ENCODE measurements around the gene RAPGEF5. TPM values are rescaled to one million over a fixed set of nuclear protein-coding genes. Genes with fewer than 3 reads are reported as not detected.
A peak's percentile ranks its signal among the peaks of the same experiment; 100 is the strongest.

Gene RAPGEF5
- total and polyA plus RNA-seq, 12 donors = 5.1 to 87.0 (median 26.0) TPM

DNA sequence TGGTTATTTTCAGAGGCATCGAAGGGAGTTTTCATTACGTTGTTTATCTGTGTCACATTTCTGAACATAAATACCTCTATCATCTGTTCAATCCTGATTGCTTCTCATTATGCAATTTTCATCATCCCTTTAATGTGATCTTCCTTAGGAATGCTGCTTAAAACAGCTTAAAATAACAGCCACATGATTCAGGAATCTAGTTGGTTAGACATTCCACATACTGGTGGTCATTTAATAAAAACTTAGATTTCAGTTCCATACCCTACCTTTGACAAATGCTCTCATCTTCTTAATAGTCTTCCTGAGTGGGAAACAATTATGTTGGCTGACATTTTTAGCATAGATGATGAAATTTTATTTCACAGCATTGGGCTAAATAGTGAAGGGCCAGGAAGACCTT is 219.9 kb downstream of the RAPGEF5 start:
- peaks cover 0 to 18% of the 10 kb centered on the region in 2 donors for H3K36me3 ChIP-seq (replicated peaks in 1 of 2)
- no peaks in the 10 kb centered on the region for H3K9me3 ChIP-seq (replicated peaks in 1 of 3)
- TF ChIP-seq POLR2A (IDR thresholded peaks at IDR 0.05) = no peak
- TF ChIP-seq, protein P1, sequence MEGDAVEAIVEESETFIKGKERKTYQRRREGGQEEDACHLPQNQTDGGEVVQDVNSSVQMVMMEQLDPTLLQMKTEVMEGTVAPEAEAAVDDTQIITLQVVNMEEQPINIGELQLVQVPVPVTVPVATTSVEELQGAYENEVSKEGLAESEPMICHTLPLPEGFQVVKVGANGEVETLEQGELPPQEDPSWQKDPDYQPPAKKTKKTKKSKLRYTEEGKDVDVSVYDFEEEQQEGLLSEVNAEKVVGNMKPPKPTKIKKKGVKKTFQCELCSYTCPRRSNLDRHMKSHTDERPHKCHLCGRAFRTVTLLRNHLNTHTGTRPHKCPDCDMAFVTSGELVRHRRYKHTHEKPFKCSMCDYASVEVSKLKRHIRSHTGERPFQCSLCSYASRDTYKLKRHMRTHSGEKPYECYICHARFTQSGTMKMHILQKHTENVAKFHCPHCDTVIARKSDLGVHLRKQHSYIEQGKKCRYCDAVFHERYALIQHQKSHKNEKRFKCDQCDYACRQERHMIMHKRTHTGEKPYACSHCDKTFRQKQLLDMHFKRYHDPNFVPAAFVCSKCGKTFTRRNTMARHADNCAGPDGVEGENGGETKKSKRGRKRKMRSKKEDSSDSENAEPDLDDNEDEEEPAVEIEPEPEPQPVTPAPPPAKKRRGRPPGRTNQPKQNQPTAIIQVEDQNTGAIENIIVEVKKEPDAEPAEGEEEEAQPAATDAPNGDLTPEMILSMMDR (IDR thresholded peaks at IDR 0.05) = no peak
- no peak overlapping the region for H3K27ac ChIP-seq
- H3K4me3 ChIP-seq = no peak overlapping the region
- no peaks in the 10 kb centered on the region for H3K27me3 ChIP-seq
- intact Hi-C loops (cut with DNase I) = no loop called here
- no peak for DNase-seq
- WGBS, 4 donors = 67 to 83% (median 76%) methylated on average over 2 of the region's 2 CpGs
- H3K4me1 ChIP-seq (replicated peaks in 1 of 2) = no peaks in the 10 kb centered on the region

DNA sequence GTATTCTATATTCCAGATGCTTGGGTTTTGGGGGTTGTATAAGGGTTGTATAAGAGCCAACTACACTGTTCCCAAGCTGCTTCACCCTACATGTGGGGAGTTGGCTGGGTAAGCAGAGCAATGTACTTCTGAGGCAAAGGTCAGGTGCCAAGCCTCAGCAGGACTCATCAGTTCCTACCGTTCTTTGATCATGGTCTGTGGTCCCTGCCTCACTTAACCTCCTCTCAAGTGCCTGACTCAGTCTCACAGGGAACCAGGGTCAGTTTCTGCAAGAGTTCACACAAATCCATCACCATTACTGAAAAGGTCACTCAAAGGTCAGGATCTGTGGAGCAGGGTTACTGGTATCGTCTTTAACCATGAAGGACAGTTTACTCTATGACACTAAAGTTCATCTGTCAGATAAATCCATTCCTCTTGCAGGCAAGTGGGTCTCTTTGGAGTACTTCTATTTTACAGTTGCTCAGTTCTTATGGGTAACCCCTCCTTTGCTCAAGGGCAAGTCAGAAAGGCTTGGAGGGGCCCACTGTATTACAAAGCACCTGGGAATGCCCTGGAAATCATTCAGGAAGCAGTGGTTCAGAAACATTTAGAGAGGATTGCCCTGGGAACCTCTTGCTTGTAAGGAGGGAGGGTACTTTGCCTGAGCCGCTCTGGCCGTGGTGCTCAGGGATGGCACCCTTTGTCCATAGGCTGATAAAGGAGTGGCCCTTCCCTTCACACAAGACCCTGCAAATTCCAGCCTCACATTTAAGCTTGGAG is 227.0 kb downstream of the RAPGEF5 start:
- no peak for TF ChIP-seq POLR2A (IDR thresholded peaks at IDR 0.05)
- TF ChIP-seq, protein P1 (IDR thresholded peaks at IDR 0.05) = no peak
- intact Hi-C loops (cut with DNase I) = no loop called here
- peak in 1 of 7 donors; percentile 21 for DNase-seq
- Histone ChIP-seq H3K9me3 (replicated peaks in 1 of 3) (no peaks in the 10 kb centered on the region), H3K4me1 (replicated peaks in 1 of 2) (peaks cover 0 to 3% of the 10 kb centered on the region in 2 donors), H3K27ac (no peak overlapping the region), H3K27me3 (no peaks in the 10 kb centered on the region), H3K36me3 (replicated peaks in 1 of 2) (peaks cover 0 to 4% of the 10 kb centered on the region in 2 donors), H3K4me3 (no peak overlapping the region)
- WGBS, 4 donors = 70 to 78% (median 75%) methylated on average over 4 of the region's 4 CpGs

DNA sequence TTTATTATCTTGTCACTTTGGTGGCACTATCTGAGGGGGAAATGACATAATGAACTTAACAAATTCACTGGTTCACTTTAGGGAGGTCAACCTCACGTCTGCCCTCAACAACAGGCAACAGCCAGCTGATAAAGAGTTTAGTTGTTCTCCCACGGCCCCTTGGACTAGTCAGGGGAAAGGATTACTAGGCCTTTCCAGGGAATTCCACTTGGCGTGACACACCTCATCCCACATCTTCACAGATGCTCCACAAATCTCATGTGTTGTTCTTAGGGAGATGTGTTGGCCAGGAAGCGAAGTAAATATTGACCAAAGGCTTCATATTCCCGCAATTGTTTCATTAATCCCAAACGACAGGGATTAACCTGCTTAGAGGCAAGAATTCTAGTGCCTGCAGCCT is 227.8 kb downstream of the RAPGEF5 start:
- H3K9me3 ChIP-seq (replicated peaks in 1 of 3) = no peaks in the 10 kb centered on the region
- DNase-seq = no peak
- intact Hi-C loops (cut with DNase I) = no loop called here
- no peaks in the 10 kb centered on the region for H3K36me3 ChIP-seq (replicated peaks in 1 of 2)
- no peak overlapping the region for H3K27ac ChIP-seq
- no peak overlapping the region for H3K4me3 ChIP-seq
- peaks cover 0 to 3% of the 10 kb centered on the region in 2 donors for H3K4me1 ChIP-seq (replicated peaks in 1 of 2)
- WGBS, 4 donors = 55 to 65% (median 63%) methylated on average over 6 of the region's 6 CpGs
- H3K27me3 ChIP-seq = no peaks in the 10 kb centered on the region
- TF ChIP-seq POLR2A (IDR thresholded peaks at IDR 0.05) = no peak
- TF ChIP-seq, protein P1 (IDR thresholded peaks at IDR 0.05) = no peak

DNA sequence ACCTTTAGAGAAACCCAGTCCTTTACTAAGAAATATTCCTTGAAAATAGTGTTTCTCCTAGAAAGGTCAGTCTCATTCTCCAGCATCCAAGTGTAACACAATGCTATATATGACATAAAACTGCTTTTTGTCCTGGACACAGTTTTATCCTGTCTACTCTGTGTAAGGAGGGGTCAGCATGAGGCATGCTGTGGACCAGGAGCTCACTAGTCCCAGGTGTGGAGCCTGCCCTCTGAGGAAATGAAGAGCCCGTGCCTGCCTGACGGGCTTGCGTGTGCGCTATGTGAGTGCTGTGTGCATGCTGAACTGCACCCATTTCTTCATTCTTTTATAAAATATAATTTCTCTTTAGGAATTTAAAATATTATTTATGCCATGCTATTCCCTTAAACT is 228.4 kb downstream of the RAPGEF5 start:
- no peak overlapping the region for H3K4me3 ChIP-seq
- no peaks in the 10 kb centered on the region for H3K36me3 ChIP-seq (replicated peaks in 1 of 2)
- intact Hi-C loops (cut with DNase I) = no loop called here
- DNase-seq = no peak
- H3K27ac ChIP-seq = no peak overlapping the region
- TF ChIP-seq, protein P1 (IDR thresholded peaks at IDR 0.05) = no peak
- no peaks in the 10 kb centered on the region for H3K27me3 ChIP-seq
- peaks cover 0 to 3% of the 10 kb centered on the region in 2 donors for H3K4me1 ChIP-seq (replicated peaks in 1 of 2)
- H3K9me3 ChIP-seq (replicated peaks in 1 of 3) = no peaks in the 10 kb centered on the region
- 96 to 99% (median 97%) methylated on average over 4 of the region's 4 CpGs for WGBS, 4 donors
